ENCODE data around the gene DOCK4.

DNA sequence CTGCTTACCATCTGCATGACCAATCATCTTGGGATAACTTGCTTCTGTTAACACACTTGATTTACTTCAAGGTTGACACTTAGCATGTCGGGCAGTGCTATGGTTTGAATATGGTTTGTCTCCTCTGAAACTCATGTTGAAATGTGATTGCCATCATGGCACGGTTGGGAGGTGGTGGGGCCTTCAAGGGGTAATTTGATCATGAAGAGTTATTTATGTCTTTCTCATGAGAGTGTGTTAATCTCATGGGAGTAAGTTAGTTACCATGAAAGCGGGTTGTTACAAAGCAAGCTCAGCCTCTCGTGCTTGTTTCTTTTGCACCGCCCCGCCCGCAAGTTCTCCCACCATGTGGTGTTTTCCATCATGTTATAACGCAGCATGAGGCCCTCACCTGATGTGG is 163.6 kb downstream of the DOCK4 start:
- TF ChIP-seq ZNF274 (IDR thresholded peaks at IDR 0.05; ENCODE audit: low read depth, low read length) (no peak), SUZ12 (IDR thresholded peaks at IDR 0.05; ENCODE audit: extremely low read depth, insufficient read depth, insufficient read length) (no peak)

Data from NT2/D1 (cell line).